HTR-8/SVneo (cell line): Measurements from ENCODE around the gene USP48.

Source experiments
- DNase-seq: peaks from one replicate; pipeline ENCODE4 v3.0.0; 2011; ENCODE audit warnings: low spot score, mixed read lengths; ENCODE audit not compliant: insufficient read length
- FAIRE-seq: peaks from 2 replicates; lab custom pipeline; 2011; peaks lifted over from hg19 to GRCh38; lab: Jason Lieb, UNC

USP48 gene

DNA sequence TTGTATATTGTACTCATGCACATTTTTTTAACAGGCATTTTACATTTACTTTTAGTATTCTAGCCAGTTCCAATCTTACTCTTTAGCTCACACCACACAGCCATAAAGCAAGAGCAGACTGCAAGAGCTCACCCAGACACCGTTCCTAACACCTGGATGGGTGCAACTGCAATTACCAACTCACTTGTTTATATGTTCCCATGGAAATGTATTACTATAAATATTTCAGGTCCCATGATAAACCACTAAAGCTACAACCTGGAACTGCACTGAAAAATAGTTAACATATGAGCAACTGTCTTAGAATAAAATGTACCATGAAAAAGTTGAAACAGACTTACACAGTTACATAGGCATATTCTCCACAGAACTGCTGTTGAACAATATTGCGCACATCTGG lies 30.8 kb downstream of the USP48 start:
- FAIRE-seq (no peak), DNase-seq (no peak)

DNA sequence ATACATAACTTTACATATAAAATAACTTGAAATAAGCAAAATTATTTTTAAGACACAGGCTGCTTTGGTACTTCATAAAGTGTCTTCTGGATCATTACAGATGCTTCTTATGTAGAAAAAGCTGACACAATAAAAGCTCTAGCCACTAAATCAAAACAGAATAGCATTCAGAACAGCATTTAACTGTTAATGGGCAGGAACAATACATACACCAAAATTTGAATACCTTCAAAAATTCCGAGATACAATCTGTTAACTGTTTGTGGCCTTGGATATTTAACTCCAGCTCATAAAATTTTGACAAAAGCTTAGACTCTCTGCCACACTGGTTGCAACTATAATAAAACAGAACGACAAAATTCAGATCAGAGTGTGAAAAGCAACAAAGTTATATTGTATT lies 31.7 kb downstream of the USP48 start:
- FAIRE-seq (no peak), DNase-seq (no peak)

DNA sequence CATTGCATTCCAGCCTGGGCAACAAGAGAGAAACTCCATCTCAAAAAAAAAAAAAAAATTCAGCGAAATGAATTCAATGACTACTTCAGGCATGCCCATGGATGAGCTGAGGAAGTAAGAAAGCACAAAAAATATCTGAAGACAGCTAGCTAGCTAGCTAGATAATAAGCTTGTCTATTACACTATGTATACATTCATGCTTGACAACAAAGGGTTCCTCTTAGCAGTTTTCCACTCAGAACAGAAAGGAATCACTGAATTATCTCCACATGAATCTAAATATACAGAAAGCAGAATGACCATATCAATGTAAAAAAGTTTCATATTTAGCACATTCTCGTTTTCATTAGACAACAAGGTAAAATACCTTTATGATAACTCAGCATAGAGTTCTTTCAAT lies 32.1 kb downstream of the USP48 start:
- FAIRE-seq (no peak), DNase-seq (no peak)

DNA sequence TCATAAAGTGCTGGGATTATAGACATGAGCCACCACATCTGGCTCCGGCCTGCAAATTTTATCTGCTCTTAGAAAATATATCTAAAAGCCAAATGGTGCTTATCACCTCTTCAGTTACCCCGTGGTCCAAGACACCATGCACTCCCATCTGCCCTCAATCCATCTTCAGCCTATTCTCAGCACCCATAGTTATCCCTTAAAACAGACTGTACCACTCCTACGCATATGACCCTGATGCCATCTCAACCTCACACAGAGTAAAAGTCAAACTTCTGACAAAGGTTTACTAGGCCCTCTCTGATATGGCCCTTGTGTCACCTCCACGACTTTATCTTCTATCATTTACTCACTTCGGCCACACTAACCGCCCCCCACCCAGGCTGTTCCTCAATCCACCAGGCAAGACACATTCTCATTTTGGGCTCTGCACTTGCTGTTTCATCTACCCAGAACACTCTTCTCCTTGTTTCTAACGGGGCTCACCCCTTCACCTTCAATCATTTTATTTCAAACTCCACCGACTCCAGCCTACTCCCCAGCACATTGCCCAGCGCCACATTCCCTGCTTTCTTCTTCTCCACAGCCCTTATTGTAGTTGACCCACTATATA lies 33.0 kb downstream of the USP48 start:
- FAIRE-seq = no peak
- no peak for DNase-seq

DNA sequence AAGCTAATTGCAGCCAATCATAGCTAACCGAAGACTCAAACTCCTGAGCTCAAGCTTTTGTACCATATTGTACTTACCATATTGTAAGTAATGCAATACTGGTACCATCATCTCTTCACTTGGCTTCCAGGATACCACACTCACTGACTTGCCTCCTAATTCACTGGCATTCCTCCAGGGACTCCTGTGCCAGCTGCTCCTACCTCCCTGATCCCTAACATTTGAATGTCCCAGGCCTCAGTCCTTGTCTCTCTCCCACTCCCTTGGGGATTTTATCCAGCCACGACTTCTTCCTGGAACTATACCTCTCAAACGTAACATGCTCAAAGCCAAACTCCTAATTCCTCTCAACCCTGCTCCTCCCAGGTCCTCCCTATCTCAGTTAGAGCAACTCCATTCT lies 33.8 kb downstream of the USP48 start:
- FAIRE-seq = no peak
- DNase-seq = no peak

DNA sequence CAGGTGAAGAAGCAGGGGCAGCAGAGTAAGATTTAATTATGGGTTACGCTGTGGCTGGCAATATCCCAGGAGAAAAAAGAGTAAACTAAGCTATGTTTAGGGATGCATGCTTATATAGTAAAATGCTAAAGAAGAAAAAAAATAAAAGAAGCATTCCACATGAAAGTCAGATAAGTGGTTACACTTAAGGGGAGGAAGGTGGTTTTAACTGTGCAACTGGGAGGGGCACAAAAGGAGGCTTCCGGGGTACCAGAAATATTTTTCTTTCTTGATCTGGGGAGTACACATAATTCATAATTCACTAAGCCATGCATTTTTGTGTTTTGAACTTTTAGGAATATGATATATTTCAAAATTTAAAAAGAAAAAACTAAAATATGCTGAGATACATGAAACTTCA lies 39.5 kb downstream of the USP48 start:
- DNase-seq (no peak), FAIRE-seq (no peak)

DNA sequence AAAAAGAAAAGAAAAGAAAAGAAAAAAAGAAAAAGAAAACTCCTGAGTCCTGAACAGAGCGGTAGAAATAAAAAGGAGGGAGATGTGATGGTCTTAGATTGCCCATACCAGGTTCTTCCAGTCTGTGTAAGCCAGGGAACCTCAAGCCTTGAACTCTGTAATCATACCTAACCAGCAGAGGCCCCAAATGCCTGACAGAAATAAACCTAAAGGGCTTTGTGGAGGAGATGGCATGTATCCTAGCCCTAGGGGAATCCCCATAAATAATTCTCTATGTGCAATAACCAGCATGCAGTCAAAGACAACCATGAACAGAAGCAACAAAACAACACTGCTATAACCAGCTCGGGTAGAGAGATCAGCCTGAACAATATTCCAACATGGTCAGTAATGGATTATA lies 40.4 kb downstream of the USP48 start:
- DNase-seq = no peak
- no peak for FAIRE-seq

DNA sequence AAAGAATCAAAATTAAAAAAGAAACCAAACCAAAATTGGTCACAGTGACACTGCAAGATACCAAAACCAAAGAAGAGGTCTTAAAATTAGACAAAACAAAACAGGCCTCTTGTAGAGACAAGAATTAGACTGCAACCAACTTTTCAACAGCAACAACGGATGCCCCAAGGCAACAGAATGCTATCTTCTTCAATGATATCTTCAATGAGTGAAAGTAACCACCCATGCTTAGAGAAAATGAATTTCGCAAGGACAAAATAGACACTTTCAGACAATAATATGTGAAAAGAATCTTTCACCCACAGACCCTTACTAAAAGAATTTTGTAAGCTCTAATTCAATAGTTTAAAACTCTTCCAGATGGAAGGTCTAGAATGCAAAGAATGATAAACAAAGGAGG lies 41.7 kb downstream of the USP48 start:
- FAIRE-seq (no peak), DNase-seq (no peak)

DNA sequence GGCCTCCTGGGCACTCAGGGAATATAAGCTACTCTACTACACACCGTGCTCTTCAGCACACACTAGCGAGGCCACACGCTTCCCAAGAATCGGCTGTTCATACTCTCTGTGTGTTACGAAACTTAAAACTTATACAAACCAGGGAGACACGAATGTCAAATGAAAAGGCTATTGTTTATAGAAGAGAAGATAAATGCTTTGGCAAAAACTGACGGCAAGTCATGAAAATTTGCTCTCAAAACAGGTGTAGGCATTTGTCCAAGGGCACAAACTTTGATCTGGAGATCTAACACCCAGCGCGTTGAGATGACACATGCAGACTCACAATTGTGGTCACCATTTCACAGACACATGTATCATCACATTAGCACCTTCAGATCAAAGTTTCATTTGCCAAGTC lies 46.1 kb downstream of the USP48 start:
- FAIRE-seq = no peak

DNA sequence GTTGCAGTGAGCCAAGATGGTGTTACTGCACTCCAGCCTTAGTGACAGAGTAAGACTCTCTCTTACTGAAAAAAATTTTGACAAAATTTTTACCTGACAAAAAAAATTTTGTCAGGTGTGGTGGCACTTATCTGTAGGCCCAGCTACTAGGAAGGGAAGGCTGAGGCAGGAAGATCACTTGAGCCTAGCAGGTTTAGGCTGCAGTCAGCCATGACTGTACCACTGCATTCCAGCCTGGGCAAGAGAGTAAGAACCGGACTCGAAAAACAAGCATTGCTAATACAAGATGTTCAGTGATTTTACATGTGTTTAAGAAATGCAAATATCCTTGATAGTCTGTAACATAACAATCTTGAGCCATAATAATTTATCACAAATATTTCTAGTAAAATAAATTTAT lies 46.9 kb downstream of the USP48 start:
- FAIRE-seq = no peak
- no peak for DNase-seq

More for the DNA sequence above, 46.1 kb downstream of the USP48 start:
- DNase-seq = no peak

DNA sequence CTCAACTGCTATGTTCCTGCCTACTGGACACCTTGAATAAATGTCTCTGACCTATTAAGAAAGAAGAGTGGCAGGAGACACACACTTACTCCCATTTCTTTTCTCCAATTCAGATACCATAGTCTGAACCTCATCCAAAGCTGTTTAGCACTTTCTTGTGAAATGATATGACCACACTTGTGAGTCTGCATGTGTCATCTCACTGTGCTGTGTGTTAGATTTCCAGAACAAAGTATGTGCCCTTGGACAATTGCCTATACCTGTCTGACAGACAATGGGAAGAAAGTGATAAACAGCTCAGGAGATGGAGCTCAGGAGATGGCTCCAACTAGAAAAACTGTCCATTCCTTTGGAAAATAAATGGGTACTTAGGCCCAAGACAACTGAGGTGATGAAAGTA lies 48.4 kb downstream of the USP48 start:
- DNase-seq = no peak
- no peak for FAIRE-seq

DNA sequence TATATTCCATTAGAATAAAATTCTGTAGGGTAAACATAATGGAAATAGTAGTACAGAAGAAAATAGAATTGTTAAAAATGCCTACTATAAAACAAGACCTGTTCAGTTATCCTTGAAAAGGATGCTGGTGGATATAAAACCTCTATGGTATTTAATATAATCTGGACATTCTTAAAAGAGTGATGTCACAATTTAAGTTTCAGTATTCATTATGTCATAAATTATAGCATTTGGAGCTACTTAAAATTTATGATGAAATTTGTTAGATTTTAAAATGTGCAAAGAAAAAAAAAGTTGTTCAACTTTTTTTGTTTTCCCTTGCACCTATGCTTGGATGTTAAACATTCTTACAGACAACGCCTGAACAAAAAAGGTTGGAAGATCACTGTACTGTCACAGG lies 50.3 kb downstream of the USP48 start:
- DNase-seq = no peak
- FAIRE-seq = no peak

DNA sequence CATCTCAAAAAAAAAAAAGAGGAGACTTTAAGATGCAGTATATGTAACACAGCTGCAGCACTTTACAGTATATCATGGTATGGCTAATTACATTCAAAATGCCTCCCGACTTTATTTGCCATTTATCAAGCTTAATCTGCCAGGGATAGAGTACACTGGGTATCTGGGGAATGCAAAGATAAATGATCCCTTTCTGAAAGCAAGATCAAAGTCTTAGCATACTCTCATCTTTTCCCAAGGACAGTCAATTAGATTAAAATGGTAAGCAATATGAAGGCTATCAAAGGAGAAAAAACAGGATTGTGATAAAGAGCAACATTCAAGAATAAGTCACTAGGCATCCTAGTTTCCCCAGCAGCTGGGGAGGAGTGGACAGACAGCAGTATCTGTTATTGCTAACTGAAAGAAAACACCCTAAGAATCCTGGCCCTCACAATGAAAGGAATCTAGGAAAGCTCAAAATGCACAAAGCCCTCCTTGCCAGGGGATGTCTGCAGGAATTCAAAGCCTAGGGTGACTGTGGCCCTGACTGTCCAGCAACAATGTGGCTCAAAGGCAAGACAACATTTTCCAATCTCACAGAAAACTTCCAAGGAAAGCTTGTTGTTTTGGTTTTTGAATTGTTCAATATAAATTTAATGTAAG lies 57.1 kb downstream of the USP48 start:
- FAIRE-seq = no peak
- DNase-seq = no peak

DNA sequence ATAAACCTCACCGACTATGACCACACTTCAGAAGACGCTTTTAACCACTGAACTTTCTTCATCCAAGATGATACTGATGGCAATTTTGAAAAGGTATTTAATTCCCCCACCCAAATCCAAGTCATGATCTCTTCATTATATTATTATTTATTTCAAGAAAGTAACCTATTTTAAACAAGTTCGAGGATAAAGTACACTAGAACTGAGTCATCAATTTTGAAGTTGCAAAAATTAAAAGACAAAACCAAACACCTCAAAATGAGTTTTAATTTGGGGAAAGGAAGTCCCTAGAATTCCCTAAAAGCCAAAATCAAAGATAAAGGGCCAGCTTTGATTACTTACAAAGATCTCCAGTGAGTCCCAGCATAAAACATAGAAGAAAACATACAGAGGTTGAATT lies 58.4 kb downstream of the USP48 start:
- FAIRE-seq (no peak), DNase-seq (no peak)

DNA sequence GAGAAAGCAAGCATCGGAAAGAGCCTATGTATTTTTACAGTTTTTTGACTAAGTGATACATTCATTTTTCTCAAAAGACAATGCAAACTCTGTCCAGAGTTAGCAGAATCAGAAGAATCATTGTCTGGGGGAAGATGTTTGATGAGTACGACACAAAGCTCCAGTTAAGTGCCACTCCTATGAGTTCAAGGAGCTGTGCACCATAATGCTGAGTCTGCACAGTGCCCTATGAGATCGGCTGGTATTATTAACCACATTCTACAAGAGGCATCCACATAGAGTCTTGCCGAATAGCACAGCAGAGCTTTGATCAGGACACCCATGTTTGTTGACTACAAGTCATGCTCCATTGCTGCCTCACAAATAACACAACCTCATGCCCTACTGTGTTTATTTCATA lies 58.9 kb downstream of the USP48 start:
- no peak for DNase-seq
- FAIRE-seq = no peak

DNA sequence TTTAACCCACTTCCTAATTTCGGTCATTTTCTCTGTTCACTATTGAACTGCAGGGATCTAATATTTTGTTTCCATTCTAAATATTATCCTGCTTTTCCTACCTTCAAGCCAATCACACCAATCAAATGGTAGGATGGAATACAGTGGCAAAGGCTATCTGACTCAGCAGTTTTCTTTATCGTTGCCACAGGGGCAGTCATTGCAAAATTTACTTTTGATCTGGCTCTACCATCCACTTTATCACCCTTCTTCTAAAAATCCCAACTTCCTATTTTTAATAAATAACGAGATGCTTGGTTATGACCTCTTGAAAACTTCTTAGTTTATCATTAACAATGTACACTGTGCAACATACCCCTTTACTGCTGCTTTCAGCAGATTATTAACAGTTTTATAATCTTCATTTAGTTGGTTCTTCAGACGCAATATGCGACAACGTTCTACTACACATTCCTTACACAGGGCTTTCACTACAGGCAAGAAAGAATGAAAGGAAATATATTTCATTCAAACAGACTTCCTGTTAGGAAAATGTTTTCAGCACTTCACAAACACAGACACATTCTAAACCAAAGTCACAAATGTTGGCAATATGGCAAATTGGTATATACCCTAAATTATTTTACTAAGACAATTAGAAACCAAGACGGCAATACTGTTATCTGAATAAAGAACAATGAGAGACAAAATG lies 61.5 kb downstream of the USP48 start:
- no peak for FAIRE-seq

DNA sequence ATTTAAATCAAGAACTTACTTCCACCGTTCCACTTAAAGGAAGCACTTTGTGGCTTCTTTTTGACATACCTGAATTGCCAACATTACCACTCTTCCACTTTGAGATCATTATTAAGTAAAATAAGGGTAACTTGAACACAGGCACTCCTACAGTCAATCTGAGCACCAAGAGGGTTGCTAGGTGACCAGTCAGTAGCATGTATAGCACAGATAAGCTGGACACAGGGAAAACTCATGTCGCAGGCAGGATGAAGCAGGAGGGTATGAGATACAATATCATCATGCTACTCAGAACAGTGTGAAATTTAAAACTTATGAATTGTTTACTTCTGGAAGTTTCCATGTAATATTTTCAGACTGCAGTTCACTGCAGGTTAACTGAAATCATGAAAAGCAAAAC lies 66.8 kb downstream of the USP48 start:
- DNase-seq = no peak
- FAIRE-seq = no peak

More for the DNA sequence above, 61.5 kb downstream of the USP48 start:
- no peak for DNase-seq

DNA sequence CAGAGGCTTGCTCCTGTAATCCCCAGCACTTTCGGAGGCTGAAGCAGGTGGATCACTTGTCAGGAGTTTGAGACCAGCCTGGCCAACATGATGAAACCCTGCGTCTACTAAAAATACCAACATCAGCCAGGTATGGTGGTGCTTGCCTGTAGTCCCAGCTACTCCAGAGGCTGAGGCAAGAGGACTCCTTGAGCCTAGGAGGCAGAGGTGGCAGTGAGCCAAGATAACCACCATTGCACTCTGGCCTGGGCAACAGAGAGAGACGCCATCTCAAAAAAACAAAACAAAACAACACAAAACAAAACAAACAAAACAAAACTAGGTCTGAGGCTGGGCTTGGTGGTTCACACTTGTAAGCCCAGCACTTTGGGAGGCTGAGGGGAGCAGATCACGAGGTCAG lies 75.1 kb downstream of the USP48 start:
- FAIRE-seq = no peak
- no peak for DNase-seq

DNA sequence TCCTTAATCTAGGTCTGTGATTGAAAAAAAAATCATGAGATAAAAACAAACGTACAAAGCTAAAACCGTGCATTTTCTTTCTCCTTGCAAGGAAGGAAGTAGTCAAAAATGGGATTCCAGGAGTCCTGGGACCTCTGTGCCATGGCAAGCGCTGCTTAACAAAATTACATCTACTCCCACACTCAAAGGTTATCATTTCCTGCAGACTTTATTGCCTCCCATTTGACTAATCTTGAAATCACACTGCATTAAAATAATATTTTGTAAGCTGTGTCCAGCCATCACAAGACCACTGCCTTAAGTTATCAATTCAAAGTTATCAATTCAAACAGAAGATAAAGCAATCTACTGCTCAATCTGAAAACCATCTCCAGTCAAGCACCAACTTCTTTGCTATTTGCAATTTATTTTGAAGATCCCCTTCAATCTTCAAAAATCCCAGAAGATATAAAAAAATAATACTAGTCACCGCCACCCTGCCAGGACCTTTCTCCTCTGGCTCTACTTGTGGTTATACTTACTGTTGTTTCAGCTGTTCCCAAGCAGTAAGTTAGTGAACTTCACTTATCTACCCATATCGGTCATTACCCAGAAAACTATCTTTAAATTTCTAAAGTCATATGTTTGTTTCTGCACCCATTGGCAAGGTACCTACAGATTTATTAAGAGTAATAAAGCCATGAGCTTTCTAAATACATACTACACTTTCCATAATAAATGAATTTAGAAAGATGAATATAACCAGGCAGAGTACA lies 75.7 kb downstream of the USP48 start:
- no peak for DNase-seq
- no peak for FAIRE-seq

DNA sequence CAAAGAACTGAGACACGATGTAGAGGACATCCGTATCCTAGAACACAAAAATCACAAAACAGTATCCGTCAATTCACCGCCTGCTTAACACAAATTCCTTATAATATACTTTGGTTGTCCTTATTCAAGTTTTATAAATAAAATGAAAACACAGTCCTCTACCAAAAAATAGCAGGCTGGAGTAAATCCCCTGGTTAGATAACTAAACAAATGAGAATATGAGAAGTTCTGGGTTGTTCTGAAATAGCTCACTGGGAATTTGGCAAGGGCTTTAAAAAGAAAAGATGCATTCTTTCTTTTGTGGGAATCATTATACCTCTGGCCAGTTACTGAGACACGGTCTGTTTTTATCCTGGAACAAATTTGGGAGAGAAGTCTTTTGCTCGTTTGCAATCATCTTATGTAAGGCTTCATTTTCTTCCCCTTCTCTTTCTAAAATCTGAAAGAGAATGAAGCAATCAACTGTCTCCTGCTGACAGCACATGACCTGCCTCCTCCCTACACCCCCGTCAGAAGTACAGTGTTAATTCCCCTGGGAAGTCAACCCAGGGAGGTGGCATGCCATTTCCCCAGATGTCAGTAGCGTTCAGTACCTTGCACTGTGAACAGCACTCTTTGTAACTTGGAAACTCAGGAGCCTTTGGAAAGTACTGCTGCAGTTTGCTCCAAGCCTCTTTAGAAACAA lies 76.7 kb downstream of the USP48 start:
- FAIRE-seq (no peak), DNase-seq (no peak)
